HG03060 (cell line): ENCODE data around the gene ABRACL.
"Not testable (repeated sequence)": the region's sequence is repeated elsewhere in the genome, so short reads cannot be mapped to it uniquely, and the experiment has no call there.

ENCODE experiments used
- ATAC-seq: cut with Tn5 transposase; IDR thresholded peaks from one replicate; pipeline ENCODE4 v1.9.1; 2021; ENCODE audit warnings: low read depth, moderate number of reproducible peaks; ENCODE audit not compliant: unreplicated experiment

ABRACL gene

GRCh38 chr6:139028658-139029469, at the start of gene ABRACL:
Gene ABRACL, plus strand, starts transcription at chr6:139028745. Its CDS starts 5,416 bp downstream, at chr6:139034161.
- ATAC-seq: no peak

- no peak for ATAC-seq
These were observed 49.2 kb upstream of the ABRACL start for GRCh38 chr6:138979365-138979764.

GRCh38 chr6:138979813-138980668, 48.5 kb upstream of the ABRACL start:
- ATAC-seq: peak; percentile 39

GRCh38 chr6:138981416-138981815, 47.1 kb upstream of the ABRACL start:
- no peak for ATAC-seq

GRCh38 chr6:138986578-138986977, 42.0 kb upstream of the ABRACL start:
- ATAC-seq: no peak

GRCh38 chr6:138987080-138987642, 41.4 kb upstream of the ABRACL start:
- ATAC-seq: no peak

- peak; percentile 65 for ATAC-seq
These were observed 40.7 kb upstream of the ABRACL start, which contains the start of gene REPS1 for GRCh38 chr6:138987643-138988468. Gene REPS1, minus strand, starts transcription at chr6:138988253. Its CDS starts 571 bp downstream, at chr6:138987682.

GRCh38 chr6:138988469-138988834, 40.1 kb upstream of the ABRACL start:
- no peak for ATAC-seq

GRCh38 chr6:138989098-138989983, 39.2 kb upstream of the ABRACL start:
- ATAC-seq: no peak

- ATAC-seq: no peak
These were observed 37.3 kb upstream of the ABRACL start for GRCh38 chr6:138991206-138991605.

GRCh38 chr6:138992965-138993364, 35.6 kb upstream of the ABRACL start:
- not testable (repeated sequence) for ATAC-seq

GRCh38 chr6:138993410-138993809, 35.1 kb upstream of the ABRACL start:
- not testable (repeated sequence) for ATAC-seq

GRCh38 chr6:138996524-138996923, 32.0 kb upstream of the ABRACL start:
- no peak for ATAC-seq

- no peak for ATAC-seq
These were observed 31.4 kb upstream of the ABRACL start for GRCh38 chr6:138997136-138997535.

- ATAC-seq: no peak
These were observed 28.4 kb upstream of the ABRACL start for GRCh38 chr6:138999949-139000725.

GRCh38 chr6:139003751-139004150, 24.8 kb upstream of the ABRACL start:
- ATAC-seq: no peak

GRCh38 chr6:139006477-139006876, 22.1 kb upstream of the ABRACL start:
- no peak for ATAC-seq

- ATAC-seq: no peak
These were observed 21.1 kb upstream of the ABRACL start for GRCh38 chr6:139007428-139007827.
